ENCODE data around the gene PRKAA1.
"Not testable (repeated sequence)": the region's sequence is repeated elsewhere in the genome, so short reads cannot be mapped to it uniquely, and the experiment has no call there.

PRKAA1 gene

GRCh38 chr5:40733879-40734563 is 64.2 kb downstream of the PRKAA1 start:
- DNase-seq (ENCODE audit: low read depth, low spot score), result no peak

- no peak for DNase-seq (ENCODE audit: low read depth, low spot score)
Measured at GRCh38 chr5:40733434-40733833, 64.7 kb downstream of the PRKAA1 start.

GRCh38 chr5:40722497-40722911 is 75.7 kb downstream of the PRKAA1 start:
- DNase-seq (ENCODE audit: low read depth, low spot score), result not testable (repeated sequence)

GRCh38 chr5:40720069-40720468 is 78.1 kb downstream of the PRKAA1 start:
- no peak for DNase-seq (ENCODE audit: low read depth, low spot score)

- peak; percentile 13 for DNase-seq (ENCODE audit: low read depth, low spot score)
Measured at GRCh38 chr5:40717281-40717680, 80.9 kb downstream of the PRKAA1 start.

GRCh38 chr5:40716590-40716989 is 81.6 kb downstream of the PRKAA1 start:
- DNase-seq (ENCODE audit: low read depth, low spot score), result no peak

- DNase-seq (ENCODE audit: low read depth, low spot score), result no peak
Measured at GRCh38 chr5:40716000-40716399, 82.2 kb downstream of the PRKAA1 start.

- no peak for DNase-seq (ENCODE audit: low read depth, low spot score)
Measured at GRCh38 chr5:40714001-40714400, 84.2 kb downstream of the PRKAA1 start.

- not testable (repeated sequence) for DNase-seq (ENCODE audit: low read depth, low spot score)
Measured at GRCh38 chr5:40710575-40710974, 87.6 kb downstream of the PRKAA1 start.

Measured in brain pericyte (primary cell).